ENCODE measurements around the gene PCP2. TPM values are rescaled to one million over a fixed set of nuclear protein-coding genes. Genes with fewer than 3 reads are reported as not detected.

PCP2 gene
- total RNA-seq, 1 experiment from 2014 or later, result not detected

- Histone ChIP-seq H3K18ac (ENCODE audit: insufficient read length, low read depth, low read length) (no peak overlapping the region), H3K9me3 (ENCODE audit: control insufficient read depth, low read depth, low read length) (no peaks in the 10 kb centered on the region), H3K56ac (ENCODE audit: insufficient read length, low read depth, low read length) (no peak overlapping the region), H3K27me3 (ENCODE audit: insufficient read depth, low read length) (no peaks in the 10 kb centered on the region), H3K27ac (ENCODE audit: insufficient read length, low read depth, low read length) (no peak overlapping the region), H3K9ac (ENCODE audit: extremely low read depth, insufficient read length, low read length) (no peak overlapping the region), H4K91ac (ENCODE audit: insufficient read length, low read depth, low read length) (no peak overlapping the region), H3K4me2 (ENCODE audit: insufficient read depth, insufficient read length, low read length) (no peak overlapping the region), H4K20me1 (ENCODE audit: control insufficient read depth, insufficient read depth, insufficient read length) (no peaks in the 10 kb centered on the region), H2BK5ac (ENCODE audit: insufficient read length, low read length) (no peak overlapping the region), H3K23ac (ENCODE audit: insufficient read length, low read depth, low read length) (no peak overlapping the region), H2AFZ (ENCODE audit: low read length) (no peak overlapping the region), H2AK5ac (ENCODE audit: insufficient read length, low read length) (no peak overlapping the region), H3K4me1 (ENCODE audit: insufficient read depth, low read length) (no peaks in the 10 kb centered on the region), H3K23me2 (ENCODE audit: insufficient read length, low read depth, low read length, poor library complexity, severe bottlenecking) (no peaks in the 10 kb centered on the region), H2BK12ac (ENCODE audit: insufficient read length, low read depth, low read length) (no peak overlapping the region), H4K5ac (ENCODE audit: insufficient read length, low read depth, low read length) (no peak overlapping the region), H3T11ph (ENCODE audit: low read length) (no peak overlapping the region), H4K8ac (replicated peaks; ENCODE audit: insufficient read length, low read depth, low read length) (no peak overlapping the region), H3K14ac (ENCODE audit: insufficient read depth, low read length) (no peak overlapping the region), H3K79me1 (ENCODE audit: insufficient read depth, low read depth, low read length, poor library complexity, severe bottlenecking) (no peaks in the 10 kb centered on the region), H2BK20ac (ENCODE audit: low read depth, low read length, poor library complexity, severe bottlenecking) (no peak overlapping the region), H2BK15ac (ENCODE audit: low read depth, low read length) (no peak overlapping the region), H3K79me2 (ENCODE audit: insufficient read depth, low read length) (no peaks in the 10 kb centered on the region), H2BK120ac (ENCODE audit: low read depth, low read length, poor library complexity, severe bottlenecking) (no peak overlapping the region), H3K4ac (ENCODE audit: low read depth, low read length) (no peak overlapping the region)
- DNase-seq, result no peak
- TF ChIP-seq CTCF (conservative IDR thresholded peaks at IDR 0.05), result no peak
- peaks cover 2 to 16% (median 7%) of the 10 kb centered on the region in 3 experiments; a peak in 4 of 7 replicates for H3K36me3 Mint-ChIP-seq (ENCODE audit: insufficient read depth in 1 of 3, low read depth in 3 of 3)
- peaks cover under 1 to 8% of the 10 kb centered on the region in 2 experiments for H3K4me1 Mint-ChIP-seq
- peaks cover 26% of the 10 kb centered on the region for H3K27me3 Mint-ChIP-seq (ENCODE audit: low read depth)
- no peaks in the 10 kb centered on the region; a peak in 1 of 5 replicates for H3K9me3 Mint-ChIP-seq
- H3K27ac Mint-ChIP-seq, result no peak overlapping the region
- no CpG with 5 or more reads among the region's 26 CpGs for WGBS (ENCODE audit: extremely low coverage, insufficient read length, low lambda C conversion rate)
- H3K4me3 Mint-ChIP-seq, result no peak overlapping the region
These were observed 13.6 kb upstream of the PCP2 start for GRCh38 chr19:7647156-7647555.
